NAMALWA (cell line): ENCODE measurements around the gene SLC44A2.

ENCODE experiments used
- DNase-seq: peaks from one replicate; pipeline ENCODE4 v3.0.0-alpha.2; 2015; ENCODE audit warnings: low spot score

The SLC44A2 gene

GRCh38 chr19:10682397-10683063, 57.2 kb downstream of the SLC44A2 start:
- DNase-seq, result no peak

GRCh38 chr19:10683064-10683426, 57.7 kb downstream of the SLC44A2 start:
- no peak for DNase-seq

GRCh38 chr19:10683582-10683981, 58.2 kb downstream of the SLC44A2 start:
- DNase-seq, result no peak

- DNase-seq, result no peak
Observed at GRCh38 chr19:10685210-10685609, 59.9 kb downstream of the SLC44A2 start.

GRCh38 chr19:10686193-10686592, 60.8 kb downstream of the SLC44A2 start:
- no peak for DNase-seq

- no peak for DNase-seq
Observed at GRCh38 chr19:10686661-10687517, 61.5 kb downstream of the SLC44A2 start.

- no peak for DNase-seq
Observed at GRCh38 chr19:10687518-10688288, 62.4 kb downstream of the SLC44A2 start.

GRCh38 chr19:10688545-10689280, 63.4 kb downstream of the SLC44A2 start:
- DNase-seq, result no peak

- DNase-seq, result no peak
Observed at GRCh38 chr19:10690341-10690781, 65.0 kb downstream of the SLC44A2 start.

- no peak for DNase-seq
Observed at GRCh38 chr19:10691178-10691881, 66.0 kb downstream of the SLC44A2 start.

- DNase-seq, result no peak
Observed at GRCh38 chr19:10691883-10692282, 66.5 kb downstream of the SLC44A2 start.

- DNase-seq, result no peak
Observed at GRCh38 chr19:10692673-10693264, 67.4 kb downstream of the SLC44A2 start.
